ENCODE measurements around the gene USP13. TPM values are rescaled to one million over a fixed set of nuclear protein-coding genes. Genes with fewer than 3 reads are reported as not detected.

Gene USP13
- total and polyA plus RNA-seq, 2 donors (not counting 3 experiments of a cell fraction or from before 2014, with no cell fraction given), result 5.8 to 24.0 TPM

GRCh38 chr3:179744667-179745066 is 91.8 kb downstream of the USP13 start:
- Histone ChIP-seq H2AFZ (ENCODE audit: low read depth, low read length) (no peak overlapping the region), H3K4me1 (ENCODE audit: control insufficient read depth, extremely low read depth, insufficient read depth, low read length) (peaks cover 2% of the 10 kb centered on the region), H3K36me3 (ENCODE audit: control insufficient read depth in 2 of 2, extremely low read depth in 1 of 2, insufficient read depth in 2 of 2, low read length in 2 of 2) (peaks cover 0 to 4% of the 10 kb centered on the region in 2 experiments), H3K9me3 (replicated peaks; ENCODE audit: control insufficient read depth, insufficient read depth, low read length) (no peaks in the 10 kb centered on the region), H3K27me3 (ENCODE audit: control insufficient read depth in 2 of 2, insufficient read depth in 2 of 2, low read length in 2 of 2) (no peaks in the 10 kb centered on the region), H3K27ac (ENCODE audit: insufficient read depth, low read depth, low read length) (no peak overlapping the region), H4K20me1 (replicated peaks; ENCODE audit: control insufficient read depth, extremely low read depth, insufficient read depth, low read length) (no peaks in the 10 kb centered on the region), H3K9me1 (replicated peaks; ENCODE audit: control insufficient read depth, extremely low read depth, insufficient read depth, low read length) (no peaks in the 10 kb centered on the region), H3K9ac (replicated peaks; ENCODE audit: extremely low read depth, insufficient read depth, low read length) (no peak overlapping the region), H3K79me2 (ENCODE audit: control insufficient read depth, insufficient read depth, low read length) (no peaks in the 10 kb centered on the region), H3K4me2 (ENCODE audit: insufficient read depth, low read length) (no peak overlapping the region), H3K4me3 (replicated peaks in 1 of 3; ENCODE audit: insufficient read depth in 1 of 3, low read depth in 1 of 3, low read length in 3 of 3) (no peak overlapping the region)
- intact Hi-C loops (cut with micrococcal nuclease) (no loop called here), dilution Hi-C loops (cut with MboI; ENCODE audit: extremely low pct_ligation_motif_present, low sequenced_read_pairs) (no loop called here)
- DNase-seq (ENCODE audit: low read depth, low spot score), result no peak
- FAIRE-seq, result no peak
- ChIA-PET CTCF (no interaction called here), POLR2A (no interaction called here)
- TF ChIP-seq POLR2AphosphoS5 (IDR thresholded peaks at IDR 0.05; ENCODE audit: insufficient read depth, low read depth, low read length), result no peak
- no peak for TF ChIP-seq JUN (IDR thresholded peaks at IDR 0.05; ENCODE audit: borderline replicate concordance, insufficient read depth, insufficient read length, low read depth)
- TF ChIP-seq GATA2 (IDR thresholded peaks at IDR 0.05; ENCODE audit: insufficient read depth, insufficient read length, low read depth, low read length), result no peak
- TF ChIP-seq, protein P1, sequence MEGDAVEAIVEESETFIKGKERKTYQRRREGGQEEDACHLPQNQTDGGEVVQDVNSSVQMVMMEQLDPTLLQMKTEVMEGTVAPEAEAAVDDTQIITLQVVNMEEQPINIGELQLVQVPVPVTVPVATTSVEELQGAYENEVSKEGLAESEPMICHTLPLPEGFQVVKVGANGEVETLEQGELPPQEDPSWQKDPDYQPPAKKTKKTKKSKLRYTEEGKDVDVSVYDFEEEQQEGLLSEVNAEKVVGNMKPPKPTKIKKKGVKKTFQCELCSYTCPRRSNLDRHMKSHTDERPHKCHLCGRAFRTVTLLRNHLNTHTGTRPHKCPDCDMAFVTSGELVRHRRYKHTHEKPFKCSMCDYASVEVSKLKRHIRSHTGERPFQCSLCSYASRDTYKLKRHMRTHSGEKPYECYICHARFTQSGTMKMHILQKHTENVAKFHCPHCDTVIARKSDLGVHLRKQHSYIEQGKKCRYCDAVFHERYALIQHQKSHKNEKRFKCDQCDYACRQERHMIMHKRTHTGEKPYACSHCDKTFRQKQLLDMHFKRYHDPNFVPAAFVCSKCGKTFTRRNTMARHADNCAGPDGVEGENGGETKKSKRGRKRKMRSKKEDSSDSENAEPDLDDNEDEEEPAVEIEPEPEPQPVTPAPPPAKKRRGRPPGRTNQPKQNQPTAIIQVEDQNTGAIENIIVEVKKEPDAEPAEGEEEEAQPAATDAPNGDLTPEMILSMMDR (IDR thresholded peaks at IDR 0.05; ENCODE audit: extremely low read depth in 1 of 2, insufficient read depth in 1 of 2, low read depth in 1 of 2, low read length in 2 of 2), result no peak
- no peak for TF ChIP-seq POLR2A (IDR thresholded peaks at IDR 0.05; ENCODE audit: low read depth, low read length)
- no peak for TF ChIP-seq EZH2 (IDR thresholded peaks at IDR 0.05; ENCODE audit: borderline replicate concordance, low read depth, low read length, severe bottlenecking)
- TF ChIP-seq FOS (IDR thresholded peaks at IDR 0.05; ENCODE audit: borderline replicate concordance, insufficient read depth, low read length), result no peak
- TF ChIP-seq, protein P2, sequence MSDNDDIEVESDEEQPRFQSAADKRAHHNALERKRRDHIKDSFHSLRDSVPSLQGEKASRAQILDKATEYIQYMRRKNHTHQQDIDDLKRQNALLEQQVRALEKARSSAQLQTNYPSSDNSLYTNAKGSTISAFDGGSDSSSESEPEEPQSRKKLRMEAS (IDR thresholded peaks at IDR 0.05; ENCODE audit: insufficient read depth, insufficient read length), result no peak
- no peak for TF ChIP-seq MYC (IDR thresholded peaks at IDR 0.05; ENCODE audit: low read depth, low read length)
- BruUV-seq (replicated peaks), result no TSS peak

Measured in endothelial cell of umbilical vein (primary cell).